Astrocyte (in vitro differentiated cells and primary cell): ENCODE data around the gene EMX1.

Experiments
- CTCF ChIP-seq: IDR thresholded peaks from 2 replicates; pipeline ENCODE4 v1.5.1; 2011; ENCODE audit warnings: low read depth, mild to moderate bottlenecking, inconsistent platforms, low read length, moderate library complexity; ENCODE audit not compliant: insufficient read depth
- EZH2 ChIP-seq: IDR thresholded peaks from 2 replicates; pipeline ENCODE4 v1.6.1; 2012; ENCODE audit warnings: mild to moderate bottlenecking, low read length, inconsistent platforms; ENCODE audit not compliant: insufficient read depth

- TF ChIP-seq EZH2 (no peak), CTCF (no peak)
These were observed 18.3 kb downstream of the EMX1 start for GRCh38 chr2:72935611-72935957.
